Smooth muscle cell (in vitro differentiated cells): ENCODE data around the gene SLX9. TPM values are rescaled to one million over a fixed set of nuclear protein-coding genes. Genes with fewer than 3 reads are reported as not detected.

Experiments used
- DNase-seq: peaks from one replicate; lab custom pipeline; 2025; ENCODE audit not compliant: unreplicated experiment; lab: John Stamatoyannopoulos, UW
- H2AFZ ChIP-seq: fragments of 200-600 bp; sonication (generic); 2 replicates; pipeline ENCODE4 v1.6.0; 2016; ENCODE audit warnings: antibody characterized with exemption, low read depth, mild to moderate bottlenecking
- H3F3A ChIP-seq: fragments of 200-600 bp; sonication (generic); 2 replicates; pipeline ENCODE4 v1.6.0; 2017; ENCODE audit warnings: antibody characterized with exemption, low read depth
- H3K27ac ChIP-seq: fragments of 200-600 bp; sonication (generic); 2 replicates; pipeline ENCODE4 v1.5.1; 2016; ENCODE audit warnings: low read depth, mild to moderate bottlenecking
- H3K27me3 ChIP-seq: fragments of 200-600 bp; sonication (generic); 2 replicates; pipeline ENCODE4 v1.6.1; 2016; ENCODE audit warnings: low read depth, mild to moderate bottlenecking
- H3K36me3 ChIP-seq: fragments of 200-600 bp; sonication (generic); 2 replicates; pipeline ENCODE4 v1.5.1; 2016; ENCODE audit warnings: low read depth
- H3K4me1 ChIP-seq: fragments of 200-600 bp; sonication (generic); 2 replicates; pipeline ENCODE4 v1.5.1; 2016; ENCODE audit warnings: low read depth
- H3K4me2 ChIP-seq: fragments of 200-600 bp; sonication (generic); 2 replicates; pipeline ENCODE4 v1.6.0; 2016; ENCODE audit warnings: mild to moderate bottlenecking
- H3K4me3 ChIP-seq: fragments of 200-600 bp; sonication (generic); 2 replicates; pipeline ENCODE4 v1.5.1; 2016; ENCODE audit warnings: mild to moderate bottlenecking
- H3K79me2 ChIP-seq: fragments of 200-600 bp; sonication (generic); 2 replicates; pipeline ENCODE4 v1.6.0; 2016; ENCODE audit warnings: low read depth, mild to moderate bottlenecking
- H3K9ac ChIP-seq: fragments of 200-600 bp; sonication (generic); 2 replicates; pipeline ENCODE4 v1.6.0; 2016; ENCODE audit warnings: low read depth
- H3K9me3 ChIP-seq: fragments of 200-600 bp; sonication (generic); replicated peaks from 2 replicates; pipeline ENCODE4 v1.5.1; 2016; ENCODE audit warnings: low read depth
- H4K20me1 ChIP-seq: fragments of 200-600 bp; sonication (generic); 2 replicates; pipeline ENCODE4 v1.6.0; 2016; ENCODE audit warnings: low read depth
- WGBS: methylation state at CpG from one replicate; pipeline ENCODE4 v1.1.7; 2016; ENCODE audit warnings: low lambda C conversion rate; 5-methylcytosine and 5-hydroxymethylcytosine counted together
- polyA plus RNA-seq: library from polyadenylated mRNA; unstranded; fragments of >200 nt; fragmentation: Nextera tagmentation; extraction: Ambion mirVana; gene quantifications from 2 replicates; pipeline ENCODE4 v1.2.1, GENCODE V29; 2016
- total RNA-seq: library from RNA; depleted of rRNA; stranded (reverse); fragments of >200 nt; gene quantifications from 2 replicates; pipeline ENCODE4 v1.2.3, GENCODE V29; 2014
- TF ChIP-seq, protein P1 (sequence below): fragments of 200-600 bp; sonication (generic); IDR thresholded peaks from 2 replicates; pipeline ENCODE4 v1.5.1; 2017; ENCODE audit warnings: borderline replicate concordance, mild to moderate bottlenecking, antibody characterized with exemption; ENCODE audit not compliant: insufficient read depth, poor library complexity, severe bottlenecking

The SLX9 gene
- total and polyA plus RNA-seq, 2 experiments from 2014 or later: 13.9 to 26.6 TPM

DNA sequence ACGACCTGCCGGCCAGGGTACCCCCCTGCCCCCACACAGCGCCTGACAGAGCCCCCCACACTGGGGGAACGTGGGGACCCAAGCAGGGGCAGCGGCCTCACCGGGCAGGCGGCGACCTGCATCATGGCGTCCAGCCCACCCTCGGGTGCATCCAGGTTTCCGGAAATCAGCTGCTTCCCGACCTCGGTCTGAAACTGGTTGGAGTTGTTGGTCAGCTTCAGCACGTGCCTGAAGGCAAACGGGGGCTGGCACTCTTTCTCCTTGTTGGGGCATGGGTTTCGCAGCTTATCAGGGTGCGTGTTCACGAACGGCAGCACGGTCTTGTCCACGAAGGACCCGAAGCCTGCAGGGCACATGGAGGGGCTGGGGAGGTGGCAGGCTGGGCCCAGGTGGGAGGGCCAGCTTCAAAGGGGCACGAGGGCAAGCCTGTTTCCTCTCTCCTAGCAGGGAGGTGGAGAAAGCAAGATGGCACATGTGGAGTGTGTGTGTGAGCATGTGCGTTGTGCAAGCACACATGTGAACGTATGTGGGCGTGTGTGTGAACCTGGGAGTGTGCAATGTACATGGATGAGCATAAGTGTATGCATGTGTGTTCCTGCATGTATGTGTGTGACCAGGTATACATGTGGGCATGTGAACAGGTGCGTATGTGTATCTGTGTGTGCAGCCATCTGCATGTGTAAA lies 38.3 kb upstream of the SLX9 start:
- TF ChIP-seq, protein P1, sequence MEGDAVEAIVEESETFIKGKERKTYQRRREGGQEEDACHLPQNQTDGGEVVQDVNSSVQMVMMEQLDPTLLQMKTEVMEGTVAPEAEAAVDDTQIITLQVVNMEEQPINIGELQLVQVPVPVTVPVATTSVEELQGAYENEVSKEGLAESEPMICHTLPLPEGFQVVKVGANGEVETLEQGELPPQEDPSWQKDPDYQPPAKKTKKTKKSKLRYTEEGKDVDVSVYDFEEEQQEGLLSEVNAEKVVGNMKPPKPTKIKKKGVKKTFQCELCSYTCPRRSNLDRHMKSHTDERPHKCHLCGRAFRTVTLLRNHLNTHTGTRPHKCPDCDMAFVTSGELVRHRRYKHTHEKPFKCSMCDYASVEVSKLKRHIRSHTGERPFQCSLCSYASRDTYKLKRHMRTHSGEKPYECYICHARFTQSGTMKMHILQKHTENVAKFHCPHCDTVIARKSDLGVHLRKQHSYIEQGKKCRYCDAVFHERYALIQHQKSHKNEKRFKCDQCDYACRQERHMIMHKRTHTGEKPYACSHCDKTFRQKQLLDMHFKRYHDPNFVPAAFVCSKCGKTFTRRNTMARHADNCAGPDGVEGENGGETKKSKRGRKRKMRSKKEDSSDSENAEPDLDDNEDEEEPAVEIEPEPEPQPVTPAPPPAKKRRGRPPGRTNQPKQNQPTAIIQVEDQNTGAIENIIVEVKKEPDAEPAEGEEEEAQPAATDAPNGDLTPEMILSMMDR: no peak
- 92% methylated on average over 27 of the region's 27 CpGs for WGBS
- Histone ChIP-seq H3K9ac (no peak overlapping the region), H3K36me3 (no peaks in the 10 kb centered on the region), H3K9me3 (no peaks in the 10 kb centered on the region), H2AFZ (no peak overlapping the region), H3K27ac (no peak overlapping the region), H3K4me3 (no peak overlapping the region), H3F3A (no peaks in the 10 kb centered on the region), H3K4me2 (no peak overlapping the region), H3K4me1 (no peaks in the 10 kb centered on the region), H3K79me2 (no peaks in the 10 kb centered on the region), H3K27me3 (no peaks in the 10 kb centered on the region), H4K20me1 (no peaks in the 10 kb centered on the region)
- no peak for DNase-seq

GRCh38 chr21:44902268-44903049 lies 37.4 kb upstream of the SLX9 start:
- no peaks in the 10 kb centered on the region for H3K79me2 ChIP-seq
- H4K20me1 ChIP-seq: no peaks in the 10 kb centered on the region
- no peak overlapping the region for H3K4me3 ChIP-seq
- H3K4me2 ChIP-seq: no peak overlapping the region
- peaks cover 3% of the 10 kb centered on the region for H3K4me1 ChIP-seq
- H3K9ac ChIP-seq: no peak overlapping the region
- H3K27me3 ChIP-seq: no peaks in the 10 kb centered on the region
- H3F3A ChIP-seq: no peaks in the 10 kb centered on the region
- DNase-seq: no peak
- no peak overlapping the region for H3K27ac ChIP-seq
- 97% methylated on average over 30 of the region's 30 CpGs for WGBS
- no peaks in the 10 kb centered on the region for H3K36me3 ChIP-seq
- TF ChIP-seq, protein P1: no peak
- no peak overlapping the region for H2AFZ ChIP-seq
- H3K9me3 ChIP-seq: no peaks in the 10 kb centered on the region

GRCh38 chr21:44903050-44903685 lies 36.7 kb upstream of the SLX9 start:
- Histone ChIP-seq H3K4me3 (no peak overlapping the region), H3F3A (no peaks in the 10 kb centered on the region), H3K79me2 (no peaks in the 10 kb centered on the region), H3K9ac (no peak overlapping the region), H3K27me3 (no peaks in the 10 kb centered on the region), H3K36me3 (no peaks in the 10 kb centered on the region), H3K9me3 (no peaks in the 10 kb centered on the region), H3K4me2 (no peak overlapping the region), H3K4me1 (peaks cover 9% of the 10 kb centered on the region), H3K27ac (no peak overlapping the region), H2AFZ (no peak overlapping the region), H4K20me1 (no peaks in the 10 kb centered on the region)
- TF ChIP-seq, protein P1: no peak
- no peak for DNase-seq
- 95% methylated on average over 18 of the region's 18 CpGs for WGBS
